Measurements from ENCODE around the gene S100A13. TPM values are rescaled to one million over a fixed set of nuclear protein-coding genes. Genes with fewer than 3 reads are reported as not detected.
A peak's percentile ranks its signal among the peaks of the same experiment; 100 is the strongest.

The S100A13 gene
- total and polyA plus RNA-seq, 10 of the 15 experiments (the other 5 are each of a cell fraction or from before 2014, with no cell fraction given): 5.7 to 30.9 (median 9.1) TPM

- TF ChIP-seq ZNF217 (IDR thresholded peaks at IDR 0.05): no peak
- peak; percentile 50 for TF ChIP-seq SP1 (IDR thresholded peaks at IDR 0.05; ENCODE audit: low read depth, low read length)
- TF ChIP-seq BCL11A (IDR thresholded peaks at IDR 0.05; ENCODE audit: low read depth, low read length): peak; percentile 80; the same call in 1 of the 2 replicates
- TF ChIP-seq RAD51 (IDR thresholded peaks at IDR 0.05): no peak
- peak; percentile 37; the same call in 1 of the 2 replicates for TF ChIP-seq CHD2 (IDR thresholded peaks at IDR 0.05; ENCODE audit: borderline replicate concordance, low read depth, low read length)
- TF ChIP-seq NR2C2 (IDR thresholded peaks at IDR 0.05; ENCODE audit: borderline replicate concordance, control insufficient read depth, insufficient read length, low read depth): no peak
- TF ChIP-seq MAX (IDR thresholded peaks at IDR 0.05; ENCODE audit: low read depth, low read length): no peak
- peak; percentile 79 for TF ChIP-seq ATF7 (IDR thresholded peaks at IDR 0.05; ENCODE audit: low read depth)
- no peak for TF ChIP-seq FOS (IDR thresholded peaks at IDR 0.05; ENCODE audit: borderline replicate concordance, extremely low read depth, insufficient read length)
- TF ChIP-seq GABPA (IDR thresholded peaks at IDR 0.05; ENCODE audit: low read depth): peak; percentile 39; the same call in 1 of the 2 replicates
- no peak for TF ChIP-seq ATF2 (IDR thresholded peaks at IDR 0.05; ENCODE audit: low read length)
- peak; percentile 60 for TF ChIP-seq CREM (IDR thresholded peaks at IDR 0.05; ENCODE audit: low read depth)
- TF ChIP-seq ZNF384 (IDR thresholded peaks at IDR 0.05; ENCODE audit: borderline replicate concordance, low read depth, low read length): no peak
- TF ChIP-seq IKZF1 (conservative IDR thresholded peaks at IDR 0.05): peak; percentile 71
- 0 out of 2 replicates have a peak, but pooled peaks have one; percentile 38 for TF ChIP-seq JUND (IDR thresholded peaks at IDR 0.05; ENCODE audit: low read depth, low read length)
- no peak for TF ChIP-seq ZSCAN29 (IDR thresholded peaks at IDR 0.05)
- peak; percentile 67 for TF ChIP-seq DPF2 (IDR thresholded peaks at IDR 0.05)
- 0 out of 2 replicates have a peak, but pooled peaks have one; percentile 60 for TF ChIP-seq MLLT1 (IDR thresholded peaks at IDR 0.05)
- no peak for TF ChIP-seq E2F4 (IDR thresholded peaks at IDR 0.05; ENCODE audit: low read depth, low read length)
- TF ChIP-seq CUX1 (IDR thresholded peaks at IDR 0.05; ENCODE audit: insufficient replicate concordance, low read depth, low read length): no peak
- TF ChIP-seq ZZZ3 (IDR thresholded peaks at IDR 0.05; ENCODE audit: control insufficient read depth, insufficient read length, low read depth): no peak
Measured at GRCh38 chr1:153598309-153599172, 28.8 kb downstream of the S100A13 start (continued).
